Activated CD8-positive, alpha-beta memory T cell treated with anti-CD3 and anti-CD28 coated beads, Interleukin-2, amount 10 ng/mL, durations not matched to agents 7 days and 5 days (primary cell): ENCODE results near the gene ACCS. TPM values are rescaled to one million over a fixed set of nuclear protein-coding genes. Genes with fewer than 3 reads are reported as not detected.
A peak's percentile ranks its signal among the peaks of the same experiment; 100 is the strongest.

Source experiments
- ATAC-seq: fragments of 150-1000 bp; cut with Tn5 transposase; one replicate; pipeline ENCODE4 v1.10.0; 2021; ENCODE audit warnings: moderate library complexity
- CTCF ChIA-PET: fragments of 350-600 bp; sonication (Branson Sonifier 250); formaldehyde crosslinking; loops from one replicate; lab custom pipeline; 2021; ENCODE audit warnings: antibody characterized with exemption; lab: Charles Lee
- DNase-seq: peaks from one replicate; pipeline ENCODE4 v3.0.0-alpha.2; 2020
- H3K27ac Mint-ChIP-seq: one replicate; pipeline ENCODE4 v1.8.0; 2021; ENCODE audit warnings: mild to moderate bottlenecking, mixed read lengths
- H3K27me3 Mint-ChIP-seq: one replicate; pipeline ENCODE4 v1.8.0; 2021; ENCODE audit warnings: mixed read lengths
- H3K36me3 Mint-ChIP-seq: one replicate; pipeline ENCODE4 v1.8.0; 2021; ENCODE audit warnings: mild to moderate bottlenecking, mixed read lengths
- H3K4me1 Mint-ChIP-seq: one replicate; pipeline ENCODE4 v1.8.0; 2021; ENCODE audit warnings: mixed read lengths
- H3K4me3 Mint-ChIP-seq: one replicate; pipeline ENCODE4 v1.8.0; 2021; ENCODE audit warnings: mild to moderate bottlenecking, moderate library complexity, mixed read lengths
- H3K9me3 Mint-ChIP-seq: one replicate; pipeline ENCODE4 v1.8.0; 2022; ENCODE audit warnings: low read depth, mixed read lengths
- total RNA-seq, 2 experiments: library from RNA; stranded (reverse); gene quantifications; one replicate each; pipeline ENCODE4 v1.2.3, GENCODE V29; 2021

The ACCS gene, protein sequence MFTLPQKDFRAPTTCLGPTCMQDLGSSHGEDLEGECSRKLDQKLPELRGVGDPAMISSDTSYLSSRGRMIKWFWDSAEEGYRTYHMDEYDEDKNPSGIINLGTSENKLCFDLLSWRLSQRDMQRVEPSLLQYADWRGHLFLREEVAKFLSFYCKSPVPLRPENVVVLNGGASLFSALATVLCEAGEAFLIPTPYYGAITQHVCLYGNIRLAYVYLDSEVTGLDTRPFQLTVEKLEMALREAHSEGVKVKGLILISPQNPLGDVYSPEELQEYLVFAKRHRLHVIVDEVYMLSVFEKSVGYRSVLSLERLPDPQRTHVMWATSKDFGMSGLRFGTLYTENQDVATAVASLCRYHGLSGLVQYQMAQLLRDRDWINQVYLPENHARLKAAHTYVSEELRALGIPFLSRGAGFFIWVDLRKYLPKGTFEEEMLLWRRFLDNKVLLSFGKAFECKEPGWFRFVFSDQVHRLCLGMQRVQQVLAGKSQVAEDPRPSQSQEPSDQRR
- 1 to 10 TPM; 4.9 to 7.7 TPM for total RNA-seq

DNA sequence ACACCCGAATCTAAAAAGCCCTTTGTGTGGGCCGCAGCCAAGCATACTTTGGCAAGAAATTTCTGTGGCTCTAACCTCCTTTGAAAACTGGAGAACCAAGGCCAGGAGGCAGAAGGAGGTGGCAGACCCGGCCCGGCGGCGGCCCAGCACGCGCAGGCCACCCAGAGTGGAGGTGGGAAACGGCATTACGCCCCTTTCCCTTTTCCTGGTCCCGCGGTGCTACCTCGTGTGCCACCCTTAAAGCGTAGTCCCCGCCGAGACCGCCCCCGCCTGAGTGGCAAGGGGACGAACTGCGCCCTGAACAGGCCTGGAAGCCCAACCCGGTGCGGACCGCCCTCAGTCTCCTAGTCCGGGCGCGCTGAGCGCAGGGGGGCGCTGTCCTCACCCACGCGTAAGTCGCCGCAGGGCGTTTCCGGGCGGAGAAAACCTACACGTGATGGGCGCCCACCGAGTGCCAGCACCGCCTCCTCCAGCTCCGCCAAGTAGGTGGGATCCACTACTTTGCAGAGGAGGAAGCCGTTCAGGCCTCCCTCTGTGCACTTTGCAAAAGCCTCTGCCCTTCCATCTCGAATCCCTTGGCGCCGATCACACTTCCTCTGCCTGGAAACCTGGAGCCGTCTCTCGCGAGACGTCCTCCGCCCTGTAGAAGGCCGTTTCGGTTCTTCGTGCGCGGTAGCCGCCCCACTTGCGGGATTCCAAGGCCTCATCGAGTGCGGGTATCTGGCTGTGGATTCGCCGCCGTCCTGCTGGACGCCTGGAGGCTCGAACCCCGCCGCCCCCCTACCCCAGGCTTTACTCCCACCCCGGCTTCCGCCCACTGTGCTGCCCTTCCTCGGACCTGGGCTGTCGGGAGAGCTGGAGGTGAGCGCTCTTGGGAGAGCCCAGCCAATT lies at the start of gene ACCS:
Gene ACCS (plus strand): TSS at position 430 of the 891 bp plus-strand sequence. CDS start 1,358 bp downstream, outside the sequence.
- Mint-ChIP-seq H3K27me3 (no peaks in the 10 kb centered on the region), H3K27ac (peak within 1 kb of the TSS; percentile 88), H3K4me3 (peak within 1 kb of the TSS; percentile 86), H3K4me1 (peaks cover 20% of the 10 kb centered on the region), H3K36me3 (peaks cover 1% of the 10 kb centered on the region), H3K9me3 (no peaks in the 10 kb centered on the region)
- CTCF ChIA-PET = interaction anchor here (0.7 to 8.7 kb wide), 9 partner anchors 9 to 177 kb away, joined by 3 to 68 read pairs (median 5); partner anchors contain the start of gene EXT2
- DNase-seq = peak; percentile 93
- peak; percentile 98 for ATAC-seq

DNA sequence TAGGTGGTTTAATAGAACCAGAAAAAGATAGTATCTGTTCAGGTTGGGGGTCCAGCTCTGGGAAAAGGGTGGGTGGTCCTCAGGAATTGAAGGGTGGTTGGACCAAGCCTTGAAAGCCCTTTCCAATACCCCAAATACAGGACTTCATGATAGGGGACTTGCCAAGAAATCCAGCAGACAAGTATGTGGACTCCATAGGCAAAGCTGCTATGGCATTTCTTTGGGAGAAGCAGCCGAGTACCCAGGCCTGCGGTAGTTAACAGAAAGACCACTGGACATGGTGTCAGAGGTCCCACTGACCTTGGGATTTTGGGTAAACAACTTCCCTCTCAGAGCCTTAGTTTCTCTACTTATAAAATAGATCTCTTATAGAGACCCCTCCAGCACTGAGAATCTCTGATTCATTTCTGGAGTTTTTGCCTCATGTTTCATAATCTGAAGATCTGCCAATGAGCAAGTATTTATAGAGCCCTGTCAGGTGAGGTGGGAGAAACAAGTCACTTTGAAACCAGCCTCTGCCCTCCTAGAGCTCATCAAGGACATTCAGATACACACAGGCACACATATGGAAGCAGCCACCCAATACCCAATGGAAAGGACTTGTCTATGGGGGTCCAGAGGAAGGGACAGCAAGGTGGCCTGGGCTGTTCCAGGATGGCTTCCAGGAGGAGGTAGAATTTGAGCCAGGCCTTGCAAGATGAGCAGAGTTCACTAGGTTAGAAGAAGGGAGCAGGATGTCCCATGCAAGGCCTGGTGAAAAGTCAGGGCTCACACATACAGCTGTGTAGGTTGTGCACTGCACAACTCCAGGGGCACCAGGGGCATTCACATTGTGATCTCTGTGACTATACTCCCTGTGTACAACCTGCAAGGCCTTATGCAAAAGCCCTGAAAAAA lies 49.3 kb upstream of the ACCS start:
- Mint-ChIP-seq H3K27ac (no peak overlapping the region), H3K4me3 (no peak overlapping the region), H3K4me1 (peaks cover 3% of the 10 kb centered on the region), H3K9me3 (no peaks in the 10 kb centered on the region), H3K27me3 (peaks cover 25% of the 10 kb centered on the region), H3K36me3 (no peaks in the 10 kb centered on the region)
- CTCF ChIA-PET = no interaction called here
- ATAC-seq (no peak), DNase-seq (peak; percentile 36)

DNA sequence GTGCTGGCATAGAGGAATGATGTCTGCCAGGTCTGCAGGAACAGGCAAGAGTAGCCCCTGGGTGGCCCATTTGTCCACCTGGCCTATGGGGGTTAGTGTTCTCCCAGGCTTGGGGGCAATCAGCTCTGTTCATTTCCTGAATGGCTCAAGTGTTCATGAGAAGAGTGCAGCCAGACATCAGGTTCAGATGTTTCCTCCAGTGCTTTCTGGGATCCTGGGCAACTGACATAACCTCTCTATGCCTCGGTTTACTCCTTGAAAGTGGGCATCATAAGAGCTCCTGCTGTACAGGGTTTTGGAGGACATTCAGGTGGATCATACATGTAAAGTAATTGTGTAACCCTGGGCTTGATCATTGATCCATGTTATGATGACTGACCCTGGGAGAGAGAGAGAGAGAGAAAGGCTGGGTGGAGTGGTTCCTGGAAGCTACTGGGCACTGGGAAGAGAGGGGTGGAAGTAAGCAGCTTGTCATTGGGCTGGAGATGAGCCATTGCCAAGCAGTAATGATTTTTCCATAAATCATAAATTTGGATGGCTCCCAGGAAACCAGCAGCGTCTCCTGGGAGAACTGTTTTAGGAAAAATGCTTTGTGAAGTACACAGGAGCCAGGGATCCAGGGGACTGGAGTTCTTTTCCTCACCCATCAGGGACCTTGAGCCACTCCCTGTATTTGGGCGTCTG lies 48.5 kb upstream of the ACCS start:
- H3K9me3 Mint-ChIP-seq = no peaks in the 10 kb centered on the region
- H3K27me3 Mint-ChIP-seq = peaks cover 29% of the 10 kb centered on the region
- H3K4me3 Mint-ChIP-seq = no peak overlapping the region
- no peaks in the 10 kb centered on the region for H3K36me3 Mint-ChIP-seq
- peak; percentile 26 for DNase-seq
- peaks cover 3% of the 10 kb centered on the region for H3K4me1 Mint-ChIP-seq
- no peak for ATAC-seq
- no peak overlapping the region for H3K27ac Mint-ChIP-seq
- CTCF ChIA-PET = no interaction called here

DNA sequence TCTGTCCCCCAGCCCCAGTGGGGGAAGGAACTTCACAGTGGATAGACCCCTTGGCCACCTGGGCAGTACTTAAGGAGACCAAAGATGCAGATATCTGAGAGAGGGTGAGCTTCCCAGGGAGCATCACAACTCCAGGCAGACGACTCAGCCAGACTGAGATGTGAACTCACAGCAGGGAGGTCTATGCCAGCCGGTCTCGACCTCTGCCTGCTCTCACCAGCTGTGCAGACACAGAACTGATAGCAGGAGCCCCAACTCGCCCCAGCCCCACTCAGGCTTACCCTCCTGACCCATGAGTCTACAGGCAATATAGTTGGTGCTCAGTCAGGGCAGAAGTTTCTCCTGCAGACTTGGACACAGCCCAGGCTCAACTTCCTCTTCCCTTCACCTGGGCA lies 47.9 kb upstream of the ACCS start:
- Mint-ChIP-seq H3K27me3 (peaks cover 31% of the 10 kb centered on the region), H3K36me3 (no peaks in the 10 kb centered on the region), H3K9me3 (no peaks in the 10 kb centered on the region), H3K4me1 (peaks cover 3% of the 10 kb centered on the region), H3K27ac (no peak overlapping the region), H3K4me3 (no peak overlapping the region)
- CTCF ChIA-PET = no interaction called here
- DNase-seq (peak; percentile 33), ATAC-seq (no peak)

DNA sequence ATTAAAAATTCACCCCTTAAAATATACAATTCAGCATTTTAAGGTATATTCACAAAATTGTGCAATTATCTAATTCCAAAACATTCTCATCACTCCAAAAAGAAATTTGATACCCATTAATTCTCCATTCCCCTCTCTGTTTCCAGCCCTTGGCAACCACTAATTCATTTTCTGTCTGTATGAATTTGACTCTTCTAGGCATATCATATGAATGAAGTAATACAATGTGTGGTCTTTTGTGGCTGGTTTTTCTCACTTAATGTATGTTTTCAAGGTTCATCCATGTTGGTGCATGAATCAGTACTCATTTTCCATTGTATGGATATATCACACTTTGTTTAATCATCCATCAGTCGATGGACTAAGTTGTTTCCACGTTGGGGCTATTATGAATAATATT lies 47.2 kb upstream of the ACCS start:
- Mint-ChIP-seq H3K9me3 (peaks cover 2% of the 10 kb centered on the region), H3K4me3 (no peak overlapping the region), H3K27ac (no peak overlapping the region), H3K36me3 (no peaks in the 10 kb centered on the region), H3K4me1 (peaks cover 3% of the 10 kb centered on the region), H3K27me3 (peaks cover 35% of the 10 kb centered on the region)
- CTCF ChIA-PET = no interaction called here
- DNase-seq = no peak
- ATAC-seq = no peak

DNA sequence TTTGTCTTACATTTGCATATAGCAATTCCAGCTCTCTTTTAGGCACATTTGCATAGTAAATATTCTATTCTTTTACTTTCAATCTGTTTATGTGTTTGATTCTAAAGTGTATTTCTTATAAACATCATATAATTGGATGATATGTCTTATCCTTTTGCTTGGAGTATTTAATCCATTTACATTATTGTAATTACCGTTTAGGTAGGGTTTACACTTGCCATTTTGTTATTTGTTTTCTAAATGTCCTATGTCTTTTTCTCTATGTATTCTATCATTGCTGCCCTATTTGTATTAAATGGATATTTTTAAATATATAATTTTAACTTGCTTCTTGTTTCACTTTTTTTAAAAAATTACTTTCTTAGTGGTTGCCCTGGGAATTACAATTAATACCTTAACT lies 41.1 kb upstream of the ACCS start:
- H3K27me3 Mint-ChIP-seq = peaks cover 51% of the 10 kb centered on the region

DNA sequence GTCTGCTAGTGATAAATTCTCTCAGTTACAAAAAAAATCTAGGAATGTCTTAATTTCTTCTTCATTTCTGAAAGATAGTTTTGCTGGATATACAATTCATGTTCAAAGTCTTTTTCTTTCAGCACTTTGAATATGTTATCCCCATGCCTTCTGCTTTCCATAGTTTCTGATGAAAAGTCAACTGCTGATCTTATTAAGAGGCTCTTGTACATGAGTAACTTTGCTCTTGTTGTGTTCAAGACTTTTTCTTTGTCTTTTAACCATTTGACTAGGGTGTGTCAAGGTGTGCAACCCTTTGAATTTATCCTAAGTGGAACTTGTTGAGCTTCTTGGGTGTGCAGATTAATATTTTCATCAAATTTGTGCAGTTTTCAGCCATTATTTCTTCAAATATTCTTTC lies 40.3 kb upstream of the ACCS start:
- Mint-ChIP-seq H3K27ac (no peak overlapping the region), H3K27me3 (peaks cover 51% of the 10 kb centered on the region), H3K4me1 (no peaks in the 10 kb centered on the region), H3K9me3 (peaks cover 2% of the 10 kb centered on the region), H3K36me3 (no peaks in the 10 kb centered on the region), H3K4me3 (no peak overlapping the region)
- DNase-seq (no peak), ATAC-seq (no peak)
- CTCF ChIA-PET = no interaction called here

More for the DNA sequence above, 41.1 kb upstream of the ACCS start:
- peaks cover 2% of the 10 kb centered on the region for H3K9me3 Mint-ChIP-seq
- no peaks in the 10 kb centered on the region for H3K4me1 Mint-ChIP-seq
- H3K36me3 Mint-ChIP-seq = no peaks in the 10 kb centered on the region
- H3K4me3 Mint-ChIP-seq = no peak overlapping the region
- CTCF ChIA-PET = no interaction called here
- DNase-seq (no peak), ATAC-seq (no peak)
- H3K27ac Mint-ChIP-seq = no peak overlapping the region

DNA sequence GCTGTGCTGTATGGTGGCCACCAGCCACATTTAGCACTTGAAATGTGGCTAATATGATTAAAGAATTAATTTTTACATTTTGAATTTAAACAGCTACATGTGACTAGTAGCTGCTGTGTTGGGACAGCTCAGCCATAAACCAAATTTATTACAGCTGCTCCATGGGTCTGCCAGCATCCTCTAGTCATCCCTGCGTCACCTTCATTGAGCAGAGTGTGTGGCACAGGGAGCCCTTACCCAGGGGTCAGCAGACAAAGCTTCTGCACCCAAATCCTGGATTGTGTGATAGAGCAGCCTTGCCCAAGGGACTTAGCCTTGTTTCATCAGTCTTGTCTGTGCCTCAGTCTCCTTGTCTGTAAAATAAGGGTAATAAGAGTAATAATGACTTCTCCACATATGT lies 37.7 kb upstream of the ACCS start:
- H3K27ac Mint-ChIP-seq = no peak overlapping the region
- no peak overlapping the region for H3K4me3 Mint-ChIP-seq
- peaks cover 45% of the 10 kb centered on the region for H3K27me3 Mint-ChIP-seq
- H3K9me3 Mint-ChIP-seq = no peaks in the 10 kb centered on the region
- CTCF ChIA-PET = no interaction called here
- ATAC-seq = no peak
- no peaks in the 10 kb centered on the region for H3K36me3 Mint-ChIP-seq
- H3K4me1 Mint-ChIP-seq = no peaks in the 10 kb centered on the region
- no peak for DNase-seq

DNA sequence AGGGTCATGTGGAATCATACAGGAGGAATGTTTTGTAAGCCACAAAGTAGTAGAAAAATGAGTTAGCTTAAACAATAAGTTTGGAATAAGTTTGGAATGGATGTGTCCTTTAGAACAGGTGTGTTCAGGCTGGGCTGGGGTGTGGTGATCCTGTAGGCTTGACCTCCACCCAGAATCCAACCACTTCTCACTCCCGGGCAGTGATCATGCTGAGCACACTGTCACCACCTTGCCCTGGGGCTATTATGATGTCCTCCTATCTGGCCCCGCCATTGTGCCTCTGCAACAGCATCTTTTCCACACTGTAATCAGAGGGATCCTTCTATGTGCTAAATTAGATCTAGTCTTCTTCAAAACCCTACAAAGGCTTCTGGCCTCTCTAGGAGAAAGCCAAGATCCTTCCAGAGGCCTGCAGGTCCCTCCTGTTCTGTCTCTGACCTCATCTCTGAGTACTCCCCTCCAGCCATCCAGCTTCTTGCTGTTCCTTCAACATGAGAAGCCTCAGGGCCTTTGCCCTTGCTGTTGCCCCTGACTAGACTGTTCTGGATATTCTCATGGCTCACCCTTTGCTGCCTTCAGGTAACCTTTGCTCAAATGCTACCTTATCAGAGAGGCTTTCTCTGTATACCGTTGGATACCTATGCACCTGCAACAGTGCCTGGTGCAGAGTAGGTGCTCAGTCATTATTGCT lies 37.1 kb upstream of the ACCS start:
- CTCF ChIA-PET = no interaction called here
- Mint-ChIP-seq H3K4me1 (no peaks in the 10 kb centered on the region), H3K27ac (no peak overlapping the region), H3K4me3 (no peak overlapping the region), H3K27me3 (peaks cover 42% of the 10 kb centered on the region), H3K9me3 (no peaks in the 10 kb centered on the region), H3K36me3 (no peaks in the 10 kb centered on the region)
- DNase-seq = no peak
- no peak for ATAC-seq

DNA sequence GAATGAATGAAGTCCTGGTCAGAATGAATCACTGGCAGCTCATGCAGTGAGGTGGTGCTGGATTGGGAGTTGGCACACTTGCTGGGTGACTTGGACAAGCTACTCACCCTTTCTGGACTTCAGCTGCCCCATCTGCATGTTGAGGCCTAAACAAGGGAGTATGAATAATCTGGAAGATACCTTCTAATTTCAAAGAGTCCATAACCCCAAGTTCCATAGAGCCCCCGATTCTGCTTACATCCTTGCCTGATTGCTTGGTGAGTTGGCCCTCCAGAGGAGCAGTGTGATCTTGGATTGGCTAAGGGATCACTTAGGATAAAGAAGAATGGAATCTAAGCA lies 36.6 kb upstream of the ACCS start:
- no peak overlapping the region for H3K27ac Mint-ChIP-seq
- H3K27me3 Mint-ChIP-seq = peaks cover 38% of the 10 kb centered on the region
- no peaks in the 10 kb centered on the region for H3K4me1 Mint-ChIP-seq
- ATAC-seq (no peak), DNase-seq (no peak)
- no peaks in the 10 kb centered on the region for H3K36me3 Mint-ChIP-seq
- H3K4me3 Mint-ChIP-seq = no peak overlapping the region
- H3K9me3 Mint-ChIP-seq = no peaks in the 10 kb centered on the region
- CTCF ChIA-PET = no interaction called here

DNA sequence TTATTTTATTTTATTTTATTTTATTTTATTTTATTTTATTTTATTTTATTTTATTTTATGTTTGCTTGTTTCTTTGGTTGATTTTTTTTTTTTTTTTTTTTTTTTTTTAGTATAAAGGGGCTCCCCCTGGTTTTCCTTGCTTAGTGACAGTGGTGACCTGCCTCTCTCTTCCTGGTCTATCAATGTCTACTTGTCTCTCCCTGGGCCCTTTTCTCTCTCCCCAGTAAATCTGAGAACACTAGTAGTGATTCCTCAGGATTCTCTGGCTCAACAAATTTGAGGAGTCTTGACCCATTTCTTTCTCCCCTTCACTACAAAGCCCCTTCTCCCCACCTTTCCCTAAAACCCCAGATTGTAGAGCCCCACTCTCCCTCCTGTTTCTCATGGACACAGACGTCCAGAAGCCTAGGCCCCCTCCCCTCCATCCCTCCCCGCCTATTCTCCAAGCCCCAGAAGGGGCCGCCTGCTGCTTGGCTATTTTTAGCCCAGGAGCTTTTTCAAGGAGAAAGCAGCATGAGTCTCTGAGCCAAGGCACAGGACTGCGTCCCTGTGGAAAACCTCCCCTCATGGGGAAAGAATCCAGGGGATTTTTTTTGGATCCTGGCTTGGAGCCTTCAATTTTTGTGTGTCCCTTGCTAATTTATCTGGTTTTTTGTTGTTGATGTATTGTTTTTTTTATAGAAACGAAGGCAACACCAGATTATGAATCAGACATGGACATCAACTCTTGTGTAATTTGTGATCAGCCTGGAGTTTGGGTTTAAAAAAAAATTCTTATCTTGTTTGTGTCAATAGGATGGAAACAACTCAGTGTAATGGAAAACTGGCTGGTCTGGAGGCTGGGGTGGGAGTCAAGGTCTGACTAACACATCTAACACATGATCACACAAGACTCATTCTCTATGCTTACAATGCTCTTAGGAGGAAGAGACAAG lies 35.8 kb upstream of the ACCS start:
- ATAC-seq = no peak
- Mint-ChIP-seq H3K4me1 (no peaks in the 10 kb centered on the region), H3K27me3 (peaks cover 36% of the 10 kb centered on the region), H3K27ac (no peak overlapping the region), H3K9me3 (no peaks in the 10 kb centered on the region), H3K4me3 (no peak overlapping the region), H3K36me3 (no peaks in the 10 kb centered on the region)
- DNase-seq = no peak
- CTCF ChIA-PET = no interaction called here
